A673 (cell line): ENCODE data around the gene KIAA1586. TPM values are rescaled to one million over a fixed set of nuclear protein-coding genes. Genes with fewer than 3 reads are reported as not detected.

Source experiments
- BruUV-seq: library from RNA; stranded (reverse); fragments of 400-500 nt; replicated peaks from 2 replicates; lab custom pipeline; 2021; lab: Mats Ljungman, UMichigan
- CTCF ChIA-PET: fragments of 300-600 bp; sonication (Branson Sonifier 250); formaldehyde crosslinking; loops from one replicate; lab custom pipeline; 2022; ENCODE audit warnings: antibody characterized with exemption; lab: Charles Lee
- POLR2A ChIA-PET: fragments of 300-600 bp; sonication (Branson Sonifier 250); formaldehyde crosslinking; loops from one replicate; lab custom pipeline; 2022; ENCODE audit warnings: antibody characterized with exemption; ENCODE audit not compliant: low non-redundant PET; lab: Charles Lee
- DNase-seq: peaks from one replicate; pipeline ENCODE4 v3.0.0-alpha.2; 2015; ENCODE audit warnings: low spot score
- H3K27ac ChIP-seq: fragments of 200-600 bp; sonication (generic); 2 replicates; pipeline ENCODE4 v1.5.1; 2016; ENCODE audit warnings: mixed run types, low read depth, mild to moderate bottlenecking, mixed read lengths, antibody characterized with exemption, low read length; ENCODE audit not compliant: poor library complexity, severe bottlenecking
- H3K27me3 ChIP-seq: fragments of 200-600 bp; sonication (generic); replicated peaks from 2 replicates; pipeline ENCODE4 v1.6.1; 2017; ENCODE audit warnings: mixed run types, low read depth, mild to moderate bottlenecking, mixed read lengths, antibody characterized with exemption, low read length; ENCODE audit not compliant: insufficient read depth, poor library complexity
- H3K36me3 ChIP-seq: fragments of 200-600 bp; sonication (generic); 2 replicates; pipeline ENCODE4 v1.6.1; 2016; ENCODE audit warnings: mixed run types, mild to moderate bottlenecking, mixed read lengths, antibody characterized with exemption, low read length; ENCODE audit not compliant: insufficient read depth, poor library complexity, severe bottlenecking
- H3K4me1 ChIP-seq: fragments of 200-600 bp; sonication (generic); 2 replicates; pipeline ENCODE4 v1.6.1; 2017; ENCODE audit warnings: mixed run types, mild to moderate bottlenecking, mixed read lengths, antibody characterized with exemption, low read length; ENCODE audit not compliant: insufficient read depth, poor library complexity, severe bottlenecking
- H3K4me3 ChIP-seq: fragments of 200-600 bp; sonication (generic); 2 replicates; pipeline ENCODE4 v1.5.1; 2016; ENCODE audit warnings: low read depth, mixed run types, mild to moderate bottlenecking, mixed read lengths, low read length; ENCODE audit not compliant: poor library complexity, severe bottlenecking
- H3K9me3 ChIP-seq: fragments of 200-600 bp; sonication (generic); 2 replicates; pipeline ENCODE4 v1.6.1; 2016; ENCODE audit warnings: mixed run types, low read depth, mild to moderate bottlenecking, mixed read lengths, antibody characterized with exemption, low read length; ENCODE audit not compliant: poor library complexity, severe bottlenecking
- CTCF ChIP-seq: fragments of 300-800, 200-600 bp; sonication (generic); conservative IDR thresholded peaks from 2 replicates; pipeline ENCODE4 v1.5.1; 2017; ENCODE audit warnings: low read depth, mild to moderate bottlenecking, antibody characterized with exemption, low read length, moderate library complexity, mixed read lengths
- EZH2 ChIP-seq: fragments of 200-600 bp; sonication (generic); IDR thresholded peaks from 2 replicates; pipeline ENCODE4 v1.6.1; 2017; ENCODE audit warnings: borderline replicate concordance, low read depth, mild to moderate bottlenecking, mixed read lengths, antibody characterized with exemption, low read length; ENCODE audit not compliant: poor library complexity, severe bottlenecking
- intact Hi-C: fragments of 100-400 bp; cut with micrococcal nuclease; formaldehyde crosslinking; loops from one replicate; pipeline ENCODE4 v1.10.0; 2022; ENCODE audit not compliant: unreplicated experiment
- total RNA-seq: library from RNA; stranded (reverse); gene quantifications from 2 replicates; pipeline ENCODE4 v1.2.3, GENCODE V29; 2021

KIAA1586 gene
- total RNA-seq, 1 experiment from 2014 or later: 31.4 TPM

GRCh38 chr6:57072108-57072507 lies 25.6 kb downstream of the KIAA1586 start:
- Histone ChIP-seq H3K4me1 (no peaks in the 10 kb centered on the region), H3K27me3 (no peaks in the 10 kb centered on the region), H3K4me3 (no peak overlapping the region), H3K36me3 (no peaks in the 10 kb centered on the region), H3K27ac (no peak overlapping the region), H3K9me3 (no peaks in the 10 kb centered on the region)
- ChIA-PET CTCF (no interaction called here), POLR2A (no interaction called here)
- no TSS peak for BruUV-seq
- no peak for DNase-seq
- no peak for TF ChIP-seq CTCF
- no peak for TF ChIP-seq EZH2
- intact Hi-C loops: no loop called here

DNA sequence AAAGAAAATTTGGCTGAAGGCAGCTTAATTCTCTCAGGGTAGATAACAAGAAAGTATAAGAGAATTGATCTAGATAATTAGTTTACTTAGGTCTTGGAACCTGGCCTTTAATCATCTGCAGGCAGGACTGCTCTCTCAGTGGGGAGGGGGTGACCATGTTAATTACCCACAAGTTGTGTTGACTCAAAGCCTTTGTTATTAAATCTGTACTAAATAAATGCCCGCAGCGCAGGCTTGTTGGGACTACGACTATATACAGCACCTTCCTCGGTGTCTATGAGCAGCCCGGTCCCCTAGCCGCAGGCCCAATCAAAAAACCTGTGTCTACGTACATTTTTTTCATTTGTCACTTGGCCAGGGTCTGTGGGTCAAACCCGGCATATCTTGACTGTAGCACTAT lies 27.9 kb downstream of the KIAA1586 start:
- Histone ChIP-seq H3K27me3 (no peaks in the 10 kb centered on the region), H3K9me3 (no peaks in the 10 kb centered on the region), H3K36me3 (no peaks in the 10 kb centered on the region), H3K27ac (no peak overlapping the region), H3K4me1 (no peaks in the 10 kb centered on the region), H3K4me3 (no peak overlapping the region)
- ChIA-PET CTCF (no interaction called here), POLR2A (no interaction called here)
- no peak for DNase-seq
- BruUV-seq: no TSS peak
- TF ChIP-seq EZH2 (no peak), CTCF (no peak)
- intact Hi-C loops: no loop called here

- ChIA-PET POLR2A (no interaction called here), CTCF (no interaction called here)
- H3K36me3 ChIP-seq: no peaks in the 10 kb centered on the region
- no peak overlapping the region for H3K4me3 ChIP-seq
- no peak overlapping the region for H3K27ac ChIP-seq
- H3K9me3 ChIP-seq: peaks cover under 1% of the 10 kb centered on the region
- DNase-seq: no peak
- TF ChIP-seq EZH2 (no peak), CTCF (no peak)
- intact Hi-C loops: no loop called here
- no TSS peak for BruUV-seq
- no peaks in the 10 kb centered on the region for H3K4me1 ChIP-seq
- no peaks in the 10 kb centered on the region for H3K27me3 ChIP-seq
Measured at GRCh38 chr6:57075092-57075491, 28.6 kb downstream of the KIAA1586 start.
